Lower leg skin (tissue), 3 donors: Measurements from ENCODE around the gene MAGEB6.

Experiments
- CTCF ChIP-seq, 3 donors: fragments of 450-650 bp; IDR thresholded peaks; one replicate each; pipeline ENCODE4 v1.5.1; 2016; ENCODE audit warnings: antibody characterized with exemption in 3 of 3, mild to moderate bottlenecking in 3 of 3, moderate library complexity in 2 of 3
- POLR2A ChIP-seq, 2 donors: fragments of 450-650 bp; IDR thresholded peaks; one replicate each; pipeline ENCODE4 v1.6.1; 2016 to 2017; ENCODE audit warnings: antibody characterized with exemption in 2 of 2, mild to moderate bottlenecking in 1 of 2, moderate library complexity in 1 of 2

DNA sequence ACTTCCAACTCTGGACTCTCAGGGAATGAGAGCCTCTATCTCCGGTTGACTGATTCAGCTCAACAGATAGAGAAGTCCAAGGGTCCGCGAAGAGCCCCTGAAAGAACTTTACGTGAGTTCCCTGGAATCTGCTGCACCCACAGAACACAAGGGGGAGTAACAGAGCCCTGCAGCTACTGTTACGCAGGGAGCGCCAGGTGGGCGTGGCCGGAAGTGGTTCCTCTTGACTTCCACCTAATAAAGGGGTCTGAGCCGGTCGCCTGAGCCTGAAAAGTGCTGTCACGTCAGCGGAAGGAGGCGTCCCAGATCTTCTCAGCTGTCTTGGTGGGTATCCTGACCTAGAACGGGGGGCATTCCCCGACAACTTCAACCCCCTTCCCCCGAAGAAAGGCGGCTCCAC, at the start of gene MAGEB6:
- TF ChIP-seq CTCF (IDR thresholded peaks at IDR 0.05) (no peak), POLR2A (IDR thresholded peaks at IDR 0.05) (no peak)
